ENCODE measurements around the gene ST13. TPM values are rescaled to one million over a fixed set of nuclear protein-coding genes. Genes with fewer than 3 reads are reported as not detected.

Gene ST13
- total RNA-seq, 1 experiment from 2014 or later = 322 TPM

DNA sequence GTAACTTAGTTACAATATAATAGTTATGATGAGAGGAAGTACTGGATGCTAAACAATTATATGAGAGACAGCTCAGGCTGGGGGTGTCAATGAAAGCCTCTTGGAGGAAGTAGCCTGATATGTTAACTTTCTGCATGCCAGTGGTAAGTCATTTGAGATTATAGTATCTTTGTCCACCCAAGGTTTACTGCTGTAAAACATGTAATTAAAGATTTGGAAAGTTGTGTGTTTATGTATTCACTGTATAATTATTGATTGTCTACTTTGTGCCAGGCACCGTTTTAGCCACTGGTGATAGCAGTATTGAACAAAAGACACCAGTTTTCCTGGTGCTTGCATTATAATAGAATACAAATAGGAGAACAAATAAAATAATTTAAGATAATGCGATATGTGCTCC lies 6.1 kb upstream of the ST13 start:
- H3K9me3 Mint-ChIP-seq (ENCODE audit: low read depth, unreplicated experiment) = no peaks in the 10 kb centered on the region
- TF ChIP-seq, protein P1, sequence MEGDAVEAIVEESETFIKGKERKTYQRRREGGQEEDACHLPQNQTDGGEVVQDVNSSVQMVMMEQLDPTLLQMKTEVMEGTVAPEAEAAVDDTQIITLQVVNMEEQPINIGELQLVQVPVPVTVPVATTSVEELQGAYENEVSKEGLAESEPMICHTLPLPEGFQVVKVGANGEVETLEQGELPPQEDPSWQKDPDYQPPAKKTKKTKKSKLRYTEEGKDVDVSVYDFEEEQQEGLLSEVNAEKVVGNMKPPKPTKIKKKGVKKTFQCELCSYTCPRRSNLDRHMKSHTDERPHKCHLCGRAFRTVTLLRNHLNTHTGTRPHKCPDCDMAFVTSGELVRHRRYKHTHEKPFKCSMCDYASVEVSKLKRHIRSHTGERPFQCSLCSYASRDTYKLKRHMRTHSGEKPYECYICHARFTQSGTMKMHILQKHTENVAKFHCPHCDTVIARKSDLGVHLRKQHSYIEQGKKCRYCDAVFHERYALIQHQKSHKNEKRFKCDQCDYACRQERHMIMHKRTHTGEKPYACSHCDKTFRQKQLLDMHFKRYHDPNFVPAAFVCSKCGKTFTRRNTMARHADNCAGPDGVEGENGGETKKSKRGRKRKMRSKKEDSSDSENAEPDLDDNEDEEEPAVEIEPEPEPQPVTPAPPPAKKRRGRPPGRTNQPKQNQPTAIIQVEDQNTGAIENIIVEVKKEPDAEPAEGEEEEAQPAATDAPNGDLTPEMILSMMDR (IDR thresholded peaks at IDR 0.05; ENCODE audit: unreplicated experiment) = no peak
- H3K27me3 Mint-ChIP-seq (ENCODE audit: unreplicated experiment) = no peaks in the 10 kb centered on the region
- BruUV-seq (replicated peaks) = no TSS peak
- no peak overlapping the region for H3K4me3 Mint-ChIP-seq (ENCODE audit: low read depth, unreplicated experiment)
- intact Hi-C loops (cut with micrococcal nuclease; ENCODE audit: unreplicated experiment) = no loop called here
- no peak overlapping the region for H3K27ac Mint-ChIP-seq (ENCODE audit: unreplicated experiment)
- no peak for DNase-seq
- peaks cover 28% of the 10 kb centered on the region for H3K36me3 Mint-ChIP-seq (ENCODE audit: insufficient read depth, unreplicated experiment)
- peaks cover 6% of the 10 kb centered on the region for H3K4me1 Mint-ChIP-seq (ENCODE audit: low read depth, unreplicated experiment)
- CTCF ChIA-PET = no interaction called here

DNA sequence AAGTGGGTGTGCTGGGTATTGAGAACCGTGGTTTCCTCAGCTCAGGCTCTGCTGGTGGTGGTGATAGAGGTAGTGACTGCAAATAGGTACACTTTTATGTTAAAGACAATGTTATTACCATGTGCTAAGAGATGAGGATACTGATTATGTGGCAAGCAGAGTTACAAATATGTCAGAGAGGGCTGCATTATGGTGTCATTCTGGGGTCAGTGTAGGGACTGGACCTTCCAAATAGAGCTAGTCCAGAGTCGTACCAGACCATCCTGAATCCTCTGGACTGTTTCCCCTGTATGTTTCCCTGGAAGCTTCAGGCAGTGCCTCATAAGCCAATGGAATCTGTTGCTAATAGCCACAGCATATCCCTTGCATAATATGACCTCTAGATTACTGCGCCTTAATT lies 5.6 kb upstream of the ST13 start, which contains the start of gene DNAJB7:
Gene DNAJB7, minus strand, starts transcription at position 101 of the 400 bp plus-strand sequence. CDS start 119 bp downstream, outside the sequence.
- Mint-ChIP-seq H3K4me3 (ENCODE audit: low read depth, unreplicated experiment) (no peak within 1 kb of the TSS), H3K27ac (ENCODE audit: unreplicated experiment) (no peak within 1 kb of the TSS), H3K27me3 (ENCODE audit: unreplicated experiment) (no peaks in the 10 kb centered on the region), H3K4me1 (ENCODE audit: low read depth, unreplicated experiment) (peaks cover 6% of the 10 kb centered on the region), H3K9me3 (ENCODE audit: low read depth, unreplicated experiment) (no peaks in the 10 kb centered on the region), H3K36me3 (ENCODE audit: insufficient read depth, unreplicated experiment) (peaks cover 33% of the 10 kb centered on the region)
- CTCF ChIA-PET = no interaction called here
- DNase-seq = no peak
- BruUV-seq (replicated peaks) = no TSS peak
- intact Hi-C loops (cut with micrococcal nuclease; ENCODE audit: unreplicated experiment) = no loop called here
- TF ChIP-seq, protein P1 (IDR thresholded peaks at IDR 0.05; ENCODE audit: unreplicated experiment) = no peak

DNA sequence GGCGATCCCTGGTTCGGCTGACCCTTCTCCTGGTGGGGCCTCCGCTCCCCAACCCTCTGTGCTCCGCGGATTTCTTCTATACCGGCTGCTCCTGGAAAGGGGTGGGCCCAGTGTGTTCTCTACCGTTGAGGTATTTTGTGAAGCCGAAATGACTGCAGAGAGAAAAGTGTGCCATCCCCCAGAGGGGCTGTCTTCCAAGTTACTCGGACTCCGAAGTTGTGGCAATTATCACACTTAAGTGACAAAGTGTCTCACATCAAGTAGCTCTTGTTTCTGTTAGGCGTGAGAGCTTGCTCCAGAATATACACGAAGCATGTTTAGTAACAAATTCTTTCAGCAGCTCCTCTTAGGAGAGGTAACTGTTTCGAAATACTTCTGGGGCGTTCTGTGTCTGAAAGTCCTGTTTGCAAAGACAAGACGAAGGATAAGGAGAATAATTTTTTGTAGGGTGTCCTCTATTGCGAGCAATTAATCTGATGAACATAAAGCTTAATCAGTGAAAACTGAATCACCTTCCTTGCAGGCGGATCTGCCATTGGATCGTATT lies 943 bp upstream of the ST13 start:
- peak overlapping the region; percentile 100 for H3K27ac Mint-ChIP-seq (ENCODE audit: unreplicated experiment)
- BruUV-seq (replicated peaks) = TSS peak; percentile 67
- TF ChIP-seq, protein P1 (IDR thresholded peaks at IDR 0.05; ENCODE audit: unreplicated experiment) = no peak
- DNase-seq = no peak
- peaks cover 60% of the 10 kb centered on the region for H3K36me3 Mint-ChIP-seq (ENCODE audit: insufficient read depth, unreplicated experiment)
- H3K4me1 Mint-ChIP-seq (ENCODE audit: low read depth, unreplicated experiment) = peaks cover 16% of the 10 kb centered on the region
- intact Hi-C loops (cut with micrococcal nuclease; ENCODE audit: unreplicated experiment) = no loop called here
- CTCF ChIA-PET = interaction anchor here (1.1 to 1.2 kb wide), 2 partner anchors 39 to 175 kb away, joined by 3 to 4 read pairs; no protein-coding TSS in a partner anchor
- H3K4me3 Mint-ChIP-seq (ENCODE audit: low read depth, unreplicated experiment) = peak overlapping the region; percentile 99
- no peaks in the 10 kb centered on the region for H3K9me3 Mint-ChIP-seq (ENCODE audit: low read depth, unreplicated experiment)
- H3K27me3 Mint-ChIP-seq (ENCODE audit: unreplicated experiment) = no peaks in the 10 kb centered on the region

DNA sequence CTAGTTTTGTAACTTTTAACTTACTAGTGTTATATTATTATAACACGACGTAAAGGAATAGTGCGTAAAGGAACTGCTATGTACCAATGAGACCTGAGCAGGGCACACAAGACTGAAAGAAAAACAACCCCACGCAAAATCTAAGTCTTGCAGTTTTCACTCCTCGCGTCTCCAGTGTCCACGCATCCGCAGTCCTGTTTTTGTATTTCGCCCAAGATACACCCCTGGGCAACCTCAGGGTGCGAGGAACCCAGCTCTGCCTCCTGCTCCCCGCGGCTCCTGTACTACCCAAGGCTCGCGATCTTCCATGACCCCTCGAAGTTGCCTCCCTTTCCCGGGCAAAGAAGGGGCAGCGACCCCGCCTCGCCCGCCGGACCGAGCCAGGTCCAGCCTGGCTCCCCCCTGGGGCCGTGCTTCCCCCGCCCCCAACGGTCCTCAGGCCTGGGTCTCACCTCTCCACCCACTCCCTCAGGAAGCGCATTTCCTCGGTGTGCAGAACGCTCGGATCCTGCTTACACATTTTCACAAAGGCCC lies 393 bp downstream of the ST13 start:
- DNase-seq = peak; percentile 21
- Mint-ChIP-seq H3K27ac (ENCODE audit: unreplicated experiment) (peak overlapping the region; percentile 100), H3K36me3 (ENCODE audit: insufficient read depth, unreplicated experiment) (peaks cover 63% of the 10 kb centered on the region), H3K4me3 (ENCODE audit: low read depth, unreplicated experiment) (peak overlapping the region; percentile 99), H3K4me1 (ENCODE audit: low read depth, unreplicated experiment) (peaks cover 16% of the 10 kb centered on the region), H3K27me3 (ENCODE audit: unreplicated experiment) (no peaks in the 10 kb centered on the region), H3K9me3 (ENCODE audit: low read depth, unreplicated experiment) (no peaks in the 10 kb centered on the region)
- intact Hi-C loops (cut with micrococcal nuclease; ENCODE audit: unreplicated experiment) = no loop called here
- TF ChIP-seq, protein P1 (IDR thresholded peaks at IDR 0.05; ENCODE audit: unreplicated experiment) = no peak
- no TSS peak for BruUV-seq (replicated peaks)
- CTCF ChIA-PET = interaction anchor here (0.6 to 1.2 kb wide), 3 partner anchors 38 to 205 kb away, joined by 3 to 4 read pairs (median 3); no protein-coding TSS in a partner anchor

Data from Calu3 (cell line).